GM21526 (cell line): ENCODE data around the gene STARD3.
A peak's percentile ranks its signal among the peaks of the same experiment; 100 is the strongest.
"Not testable (repeated sequence)": the region's sequence is repeated elsewhere in the genome, so short reads cannot be mapped to it uniquely, and the experiment has no call there.

Experiments
- ATAC-seq: cut with Tn5 transposase; IDR thresholded peaks from one replicate; pipeline ENCODE4 v1.9.1; 2021; ENCODE audit warnings: moderate library complexity; ENCODE audit not compliant: unreplicated experiment, low FRiP score

STARD3 gene

GRCh38 chr17:39636927-39637736 is at the start of gene STARD3:
STARD3 (plus strand) TSS chr17:39637144; CDS start chr17:39653532, 16,388 bp downstream.
- peak; percentile 61 for ATAC-seq

GRCh38 chr17:39590180-39590579 is 46.8 kb upstream of the STARD3 start:
- not testable (repeated sequence) for ATAC-seq

- no peak for ATAC-seq
Measured at GRCh38 chr17:39591958-39592954, 44.7 kb upstream of the STARD3 start.

GRCh38 chr17:39593371-39593770 is 43.6 kb upstream of the STARD3 start:
- ATAC-seq = no peak

GRCh38 chr17:39595294-39595693 is 41.6 kb upstream of the STARD3 start:
- no peak for ATAC-seq

DNA sequence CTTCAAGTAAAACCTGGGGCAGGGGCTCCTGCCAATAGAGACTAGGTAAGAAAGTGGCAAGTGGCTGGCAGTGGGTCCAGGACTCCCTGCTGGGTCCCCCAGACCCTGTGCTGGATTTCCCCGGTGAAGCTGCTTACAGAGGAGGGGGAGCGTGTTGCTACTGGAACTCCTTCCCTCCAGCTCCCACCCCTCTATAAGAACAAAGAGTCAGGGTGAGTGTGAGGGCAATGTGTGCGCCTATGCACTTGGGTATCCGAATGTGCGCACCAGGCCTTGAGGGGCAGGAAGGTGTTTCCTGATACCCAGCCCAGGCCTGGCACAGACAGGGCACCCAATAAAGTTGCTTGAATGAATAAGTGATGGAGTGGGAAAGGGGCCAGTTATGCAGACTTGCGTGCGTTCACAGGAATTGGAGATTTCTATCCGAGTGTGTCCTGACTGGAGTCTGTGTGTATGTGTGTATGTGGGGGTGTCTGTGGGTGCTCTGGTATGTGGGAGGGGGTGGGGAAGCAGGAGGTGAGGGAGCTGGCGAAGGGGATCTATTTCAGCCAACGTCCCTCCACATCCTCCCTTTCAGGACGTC is 40.9 kb upstream of the STARD3 start:
- ATAC-seq = no peak

GRCh38 chr17:39596543-39597267 is 40.2 kb upstream of the STARD3 start:
- ATAC-seq = no peak

GRCh38 chr17:39597372-39598046 is 39.4 kb upstream of the STARD3 start:
- no peak for ATAC-seq

DNA sequence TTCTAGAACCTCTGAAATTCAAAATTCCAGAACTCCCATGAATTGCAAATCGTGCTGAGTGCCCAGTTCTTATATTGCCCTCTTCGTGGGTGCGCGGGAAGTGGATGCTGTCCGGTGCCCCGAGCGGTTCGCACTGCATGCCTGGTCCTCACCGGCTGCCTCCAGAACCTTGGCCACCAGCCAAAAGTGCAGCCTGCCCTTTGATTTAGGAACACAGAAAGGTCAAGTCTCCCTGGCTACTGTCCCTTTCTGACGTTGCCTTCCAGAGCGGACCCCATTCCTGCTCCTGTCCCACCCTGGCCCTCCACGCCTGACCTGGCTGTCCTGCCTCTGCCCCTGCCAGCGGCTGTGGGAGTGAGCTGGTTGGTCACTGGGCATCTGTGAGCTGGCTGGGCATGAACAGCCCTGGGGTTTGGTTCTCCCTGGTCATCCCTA is 38.9 kb upstream of the STARD3 start:
- no peak for ATAC-seq

GRCh38 chr17:39598630-39599003 is 38.3 kb upstream of the STARD3 start:
- no peak for ATAC-seq

GRCh38 chr17:39599004-39599664 is 37.8 kb upstream of the STARD3 start:
- ATAC-seq = no peak

GRCh38 chr17:39599665-39600231 is 37.2 kb upstream of the STARD3 start:
- ATAC-seq = no peak

GRCh38 chr17:39600288-39600996 is 36.5 kb upstream of the STARD3 start:
- ATAC-seq = no peak

- ATAC-seq = no peak
Measured at GRCh38 chr17:39600997-39601597, 35.8 kb upstream of the STARD3 start.

- ATAC-seq = no peak
Measured at GRCh38 chr17:39601758-39602532, 35.0 kb upstream of the STARD3 start.

GRCh38 chr17:39602533-39603303 is 34.2 kb upstream of the STARD3 start:
- no peak for ATAC-seq
